Sciatic nerve (tissue), 2 donors: Measurements from ENCODE around the gene MSI2. TPM values are rescaled to one million over a fixed set of nuclear protein-coding genes. Genes with fewer than 3 reads are reported as not detected.
A peak's percentile ranks its signal among the peaks of the same experiment; 100 is the strongest.

Experiments
- ATAC-seq: fragments of 200-7000 bp; cut with Tn5 transposase; one replicate; pipeline ENCODE4 v1.9.1; 2020; ENCODE audit warnings: mild to moderate bottlenecking, moderate library complexity
- DNase-seq: peaks from one replicate; pipeline ENCODE4 v3.0.0-alpha.2; 2020; ENCODE audit warnings: low spot score
- intact Hi-C: fragments of 100-400 bp; cut with DNase I; formaldehyde crosslinking; loops from one replicate; pipeline ENCODE4 v1.14.2; 2022
- total RNA-seq: library from RNA; stranded (reverse); fragmentation: NEBNext Ultra II Directional; extraction: Animal tissue kit (Norgen Biotek cat#: 25700); gene quantifications from one replicate; pipeline ENCODE4 v1.2.1, GENCODE V29; 2021
- donor health status: DM: no; HTN: no; CAD: no.
- donor health status: DM: no; HTN: no; CAD: no.

Gene MSI2
- total RNA-seq, 1 donor from 2014 or later, result 25.2 TPM

DNA sequence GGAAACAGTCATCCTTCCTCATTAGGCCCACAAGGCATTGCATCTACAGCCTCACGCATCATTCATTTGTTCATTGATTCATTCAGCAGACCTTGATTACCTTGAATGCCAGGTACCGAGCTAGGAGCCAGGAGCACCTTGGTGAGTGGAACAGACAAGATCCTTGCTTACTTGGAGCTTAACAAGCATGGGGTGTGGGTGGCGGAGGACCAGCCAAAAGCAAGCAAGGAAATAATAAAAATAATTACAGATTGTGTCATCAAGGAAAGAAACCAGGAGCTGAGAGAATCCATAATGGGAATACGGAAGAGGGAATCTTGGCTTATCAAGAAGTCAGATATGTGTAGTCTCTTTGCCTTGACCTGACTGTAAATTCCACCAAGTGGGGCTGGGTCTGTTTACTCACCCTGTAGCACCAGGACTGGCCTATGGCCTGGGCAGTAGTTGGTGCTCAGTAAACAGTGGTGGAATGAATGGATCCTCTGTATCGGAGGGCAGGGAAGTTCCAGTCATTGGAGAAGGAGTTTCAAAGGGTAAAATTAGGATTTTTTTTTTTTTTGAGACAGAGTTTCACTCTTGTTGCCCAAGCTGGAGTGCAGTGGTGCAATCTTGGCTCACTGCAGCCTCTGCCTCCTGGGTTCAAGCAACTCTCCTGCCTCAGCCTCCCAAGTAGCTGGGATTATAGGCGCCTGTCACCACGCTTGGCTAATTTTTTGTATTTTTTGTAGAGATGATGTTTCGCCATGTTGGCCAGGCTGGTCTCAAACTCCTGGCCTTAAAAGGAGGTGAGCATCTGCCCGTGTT lies 157.7 kb downstream of the MSI2 start:
- DNase-seq (no peak), ATAC-seq (no peak)
- intact Hi-C loops, result no loop called here

DNA sequence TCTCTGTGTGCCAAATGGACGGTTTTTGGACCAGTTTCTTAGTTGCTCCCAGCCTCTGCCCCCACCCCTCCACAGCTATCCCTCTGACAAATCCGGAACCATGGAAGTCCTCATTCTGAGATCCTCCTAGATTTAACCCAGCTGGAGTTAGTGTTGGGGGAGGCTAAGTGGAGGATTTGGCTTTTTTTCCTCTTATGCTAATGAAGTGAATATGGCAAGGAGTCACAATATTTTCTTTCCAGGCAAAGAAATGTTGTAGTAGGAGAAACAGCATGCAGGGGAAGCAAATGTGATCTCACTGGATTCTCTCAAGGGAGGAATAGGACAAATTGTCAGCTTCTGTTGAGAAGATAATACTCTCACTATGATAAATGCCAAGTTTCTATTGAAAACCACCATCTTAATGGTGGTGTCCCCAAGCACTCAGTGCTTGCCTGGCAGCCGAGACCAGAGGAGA lies 159.5 kb downstream of the MSI2 start:
- intact Hi-C loops, result no loop called here
- ATAC-seq (no peak), DNase-seq (no peak)

DNA sequence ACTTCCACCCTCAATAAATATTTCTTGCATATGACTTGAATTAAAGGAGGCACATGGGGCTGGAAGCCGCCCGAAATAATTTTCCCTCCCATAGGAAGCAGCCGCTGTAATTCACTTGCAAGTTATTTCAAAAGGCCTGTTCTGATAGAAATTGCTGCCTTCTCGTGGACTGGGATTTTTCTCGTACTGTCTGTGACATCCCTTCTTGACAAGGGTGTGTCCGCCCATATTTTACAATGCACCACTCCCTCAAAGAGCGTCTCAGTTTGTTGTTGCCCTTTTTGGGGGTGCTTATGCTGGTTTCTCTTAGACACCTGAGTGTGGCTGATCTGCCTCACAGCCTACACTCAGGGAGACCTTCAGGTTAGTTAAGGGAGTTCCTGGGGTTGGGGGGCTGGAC lies 160.0 kb downstream of the MSI2 start:
- intact Hi-C loops, result no loop called here
- no peak for DNase-seq
- no peak for ATAC-seq

DNA sequence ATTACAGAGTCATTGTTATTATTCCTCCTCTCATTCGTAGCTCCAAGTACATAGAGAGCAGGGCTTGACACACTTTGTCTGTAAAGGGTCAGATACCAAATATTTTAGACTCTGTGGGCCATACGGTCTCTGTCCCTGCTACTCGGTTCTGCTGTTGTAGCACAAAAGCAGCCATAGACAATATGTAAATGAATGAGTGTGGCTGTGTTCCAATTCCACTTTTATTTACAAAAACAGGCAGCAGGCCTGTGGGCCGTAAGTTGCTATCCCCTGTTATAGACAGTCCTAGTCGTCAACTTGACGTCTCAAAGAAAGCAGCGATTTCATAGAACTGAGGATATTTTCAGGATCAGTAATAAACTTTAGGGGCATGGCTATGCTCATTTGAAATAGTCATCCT lies 161.6 kb downstream of the MSI2 start:
- ATAC-seq, result no peak
- DNase-seq, result no peak
- intact Hi-C loops, result no loop called here

DNA sequence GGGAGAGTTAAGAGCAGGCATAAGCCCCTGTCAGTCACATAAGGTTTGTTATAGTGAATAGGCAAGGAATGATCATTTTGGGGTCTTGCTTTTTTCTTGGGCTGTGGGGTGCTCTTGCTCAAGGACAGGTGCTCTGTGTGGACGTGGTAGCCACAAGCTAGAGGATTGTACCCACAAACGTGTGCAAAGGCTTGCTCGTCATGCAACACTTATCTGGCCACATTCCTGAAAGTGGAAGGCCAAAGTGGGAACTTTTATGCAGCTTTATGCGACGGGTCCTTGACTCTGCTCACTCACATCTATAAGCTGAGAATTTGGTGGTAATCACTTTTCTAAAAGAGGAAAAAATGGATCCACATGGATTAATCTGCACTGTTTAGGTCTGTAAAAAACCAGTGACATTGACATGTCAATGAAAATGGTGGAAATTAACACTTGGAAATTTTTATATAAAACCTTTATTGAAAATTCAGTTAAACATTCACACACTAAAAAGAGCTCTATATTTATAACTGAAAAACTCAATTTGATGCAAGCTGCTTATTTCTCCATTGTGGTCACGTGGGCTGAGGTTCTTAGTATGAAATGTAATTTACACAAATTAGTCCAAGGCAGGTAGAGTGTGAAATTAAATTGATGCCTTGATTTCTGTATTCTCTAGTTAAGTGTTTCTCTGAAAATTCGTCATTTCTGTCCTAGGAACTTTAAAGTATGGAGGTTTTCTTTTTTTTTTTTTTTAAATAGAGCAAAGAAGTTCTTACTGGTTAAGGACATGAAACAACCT lies 162.3 kb downstream of the MSI2 start:
- ATAC-seq (no peak), DNase-seq (no peak)

DNA sequence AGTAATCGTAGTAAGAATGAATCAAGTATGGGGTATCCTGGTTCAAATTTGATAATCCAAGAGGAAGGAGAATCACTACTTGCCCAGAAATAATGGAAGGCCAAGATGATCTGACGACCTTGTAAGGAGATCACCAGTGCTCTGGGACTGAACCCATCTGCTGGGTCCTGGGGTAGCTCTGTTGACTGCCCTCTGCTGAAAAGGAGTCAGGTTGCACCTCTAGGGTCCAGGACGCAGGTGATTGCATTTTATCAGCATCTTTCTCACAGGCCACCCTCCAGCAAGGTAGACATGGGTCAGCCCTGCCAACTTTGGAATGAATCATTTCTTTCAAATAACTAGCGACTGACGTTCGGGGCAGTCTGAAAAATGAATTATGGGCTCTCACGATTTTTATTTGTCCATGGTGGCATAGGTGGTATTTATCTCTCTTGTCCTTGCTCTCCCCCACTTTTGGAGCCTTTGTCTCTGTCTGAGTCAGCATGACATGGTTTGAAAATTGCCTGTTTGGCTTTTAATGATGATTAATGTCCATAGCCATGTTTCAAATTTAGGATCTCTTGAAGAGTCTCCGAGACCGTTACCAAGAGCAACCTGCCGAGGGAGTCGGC lies 163.7 kb downstream of the MSI2 start:
- intact Hi-C loops, result no loop called here
- ATAC-seq, result no peak
- DNase-seq, result no peak

More for the DNA sequence above, 162.3 kb downstream of the MSI2 start:
- intact Hi-C loops, result no loop called here

DNA sequence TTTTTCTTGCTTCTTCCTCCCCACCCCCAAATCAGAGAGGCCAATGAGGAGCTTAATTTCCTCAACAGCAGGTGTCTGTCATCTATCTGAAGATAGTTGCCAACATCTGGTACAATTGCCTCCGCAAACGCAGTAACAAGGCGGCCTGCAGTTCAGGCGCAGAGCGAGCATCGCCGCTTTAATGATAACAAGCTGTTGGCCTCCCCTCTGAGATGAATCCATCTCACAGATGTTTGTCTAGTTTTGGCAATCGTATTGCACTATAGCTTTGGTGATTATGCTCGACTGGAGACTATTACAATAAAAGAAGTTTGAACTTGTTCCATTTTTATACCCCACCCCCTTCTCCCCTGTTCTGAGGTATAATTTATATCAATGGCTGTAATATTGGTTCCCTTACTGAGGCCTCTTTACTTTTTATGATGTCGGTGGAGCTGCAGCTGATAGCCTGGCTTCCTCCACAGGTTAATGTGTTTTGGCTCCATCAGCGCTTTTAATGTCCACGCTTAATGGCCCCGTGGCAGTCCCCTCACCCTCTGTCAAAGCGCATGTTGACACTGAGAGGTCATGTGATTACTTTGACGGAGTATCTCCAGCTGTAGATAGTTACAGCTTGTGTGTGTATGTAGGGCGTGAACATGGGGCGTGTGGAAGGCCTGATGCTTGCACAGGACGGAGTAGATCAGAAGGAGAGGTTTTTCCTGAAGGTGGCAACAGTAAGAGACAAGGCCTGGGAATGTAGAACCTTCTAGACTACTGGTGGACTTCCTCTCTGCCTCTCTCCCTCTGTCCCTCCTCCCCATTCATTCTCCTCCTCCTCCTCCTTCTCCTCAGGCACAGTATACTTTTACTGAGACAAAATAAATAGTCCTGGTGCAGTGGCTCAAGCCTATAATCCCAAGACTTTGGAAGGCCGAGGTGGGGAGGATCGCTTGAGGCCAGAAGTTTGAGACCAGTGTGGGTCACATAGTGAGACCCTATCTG lies 164.7 kb downstream of the MSI2 start:
- ATAC-seq, result peak; percentile 49
- intact Hi-C loops, result no loop called here
- DNase-seq, result no peak

DNA sequence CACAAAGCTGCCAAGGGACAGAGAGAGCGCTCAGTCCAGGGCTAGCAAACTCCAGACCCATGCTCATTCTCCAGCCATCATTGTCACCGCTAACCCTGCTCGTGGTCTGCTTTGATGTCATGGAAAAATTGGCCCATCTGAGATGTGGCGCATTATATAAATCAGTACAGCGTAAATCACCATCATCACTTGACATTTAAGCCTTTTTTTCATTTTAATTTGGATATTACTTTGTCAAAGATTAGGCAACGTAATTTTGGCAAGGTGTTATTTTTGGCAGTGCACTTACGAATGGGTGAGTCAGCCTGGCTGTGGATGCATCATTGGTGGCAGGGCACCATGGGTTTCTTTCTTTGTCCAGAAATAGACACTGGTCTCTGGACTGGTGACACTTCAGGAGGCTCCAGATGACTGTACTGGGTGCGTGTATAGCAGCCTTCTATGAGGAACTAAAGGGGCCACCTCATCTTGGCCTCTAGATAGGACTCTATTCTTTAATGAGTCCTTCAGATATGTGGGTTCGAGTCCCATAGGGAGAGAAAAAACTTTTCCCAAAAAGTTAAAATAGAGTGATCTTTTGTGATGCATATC lies 166.3 kb downstream of the MSI2 start:
- DNase-seq (no peak), ATAC-seq (no peak)
- intact Hi-C loops, result no loop called here

DNA sequence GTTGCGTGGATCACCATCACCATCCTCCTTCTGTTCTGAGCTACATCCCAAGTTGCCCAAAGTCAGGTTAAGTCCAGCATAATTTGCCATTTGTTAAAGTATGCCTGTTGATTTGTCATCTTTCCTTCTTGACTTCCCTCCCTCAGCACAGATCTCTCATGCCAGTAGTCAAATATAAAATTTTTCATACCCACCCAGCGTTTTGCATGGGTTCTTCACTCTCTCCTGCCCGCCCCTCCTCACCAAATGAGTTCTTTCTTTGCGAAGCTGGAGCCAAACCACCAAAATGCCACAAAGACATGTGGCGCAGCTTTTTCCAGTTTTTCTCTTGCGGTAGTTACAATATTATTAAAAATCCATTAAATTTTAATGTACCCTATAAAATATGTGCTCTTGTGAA lies 167.2 kb downstream of the MSI2 start:
- intact Hi-C loops, result no loop called here
- no peak for ATAC-seq
- no peak for DNase-seq

DNA sequence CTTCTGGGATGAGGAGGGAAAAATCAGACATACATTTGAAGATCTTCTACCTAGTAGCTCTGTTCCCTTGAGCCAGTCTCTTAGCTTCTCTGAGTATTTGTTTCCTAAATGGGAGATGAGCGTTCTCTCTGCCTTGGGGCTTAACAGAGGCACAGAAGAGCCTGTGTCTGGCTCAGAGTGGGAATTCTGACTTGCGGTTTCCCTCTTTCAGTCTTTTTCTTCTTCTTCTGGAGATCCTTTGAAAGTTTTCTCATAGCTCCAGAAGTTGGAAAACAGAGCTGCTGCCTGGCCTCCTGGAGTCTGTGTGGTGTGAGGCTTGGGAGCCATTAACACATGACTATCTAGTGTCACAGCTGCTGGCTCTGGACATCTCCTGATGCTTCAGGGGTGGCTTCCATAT lies 167.9 kb downstream of the MSI2 start:
- ATAC-seq, result no peak
- no peak for DNase-seq
- intact Hi-C loops, result no loop called here

DNA sequence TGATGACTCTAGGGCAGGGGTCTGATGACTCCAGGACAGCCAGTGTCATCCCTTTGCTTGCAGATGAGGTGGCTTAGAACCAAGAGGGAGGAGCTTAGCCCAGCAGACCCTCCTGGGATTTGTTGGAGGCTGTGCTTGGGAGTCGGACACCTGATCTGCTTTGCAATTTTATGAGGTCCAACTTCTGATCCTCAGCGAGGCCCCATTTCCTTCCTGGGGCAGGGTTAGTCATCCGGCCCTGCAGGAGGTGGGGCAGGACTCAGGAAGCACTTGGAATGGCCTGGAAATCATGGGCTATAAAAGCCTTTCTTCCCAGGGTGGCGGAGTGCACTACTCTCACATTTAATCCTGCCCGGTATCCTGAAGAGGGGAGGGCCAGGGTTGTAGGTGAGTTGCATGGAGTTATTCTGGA lies 168.5 kb downstream of the MSI2 start:
- intact Hi-C loops, result no loop called here
- ATAC-seq (no peak), DNase-seq (no peak)

DNA sequence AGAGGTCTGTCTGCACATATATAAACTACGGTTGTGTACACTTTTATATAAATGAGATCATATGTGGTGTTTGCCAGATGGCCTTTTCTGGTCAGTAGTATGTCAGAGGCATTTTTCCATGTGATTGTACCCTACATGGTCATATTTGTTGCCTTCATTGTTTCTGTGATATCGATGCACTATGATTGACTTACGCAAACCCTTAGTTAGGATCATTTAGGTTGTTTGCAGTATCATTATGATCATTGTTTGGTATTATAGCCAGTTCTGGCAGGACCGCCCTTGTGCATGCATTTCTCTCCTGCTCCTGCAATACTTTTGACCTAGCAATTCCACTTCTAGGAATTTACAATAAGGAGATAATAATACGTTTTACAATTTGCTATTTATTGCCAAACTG lies 169.1 kb downstream of the MSI2 start:
- intact Hi-C loops, result no loop called here

DNA sequence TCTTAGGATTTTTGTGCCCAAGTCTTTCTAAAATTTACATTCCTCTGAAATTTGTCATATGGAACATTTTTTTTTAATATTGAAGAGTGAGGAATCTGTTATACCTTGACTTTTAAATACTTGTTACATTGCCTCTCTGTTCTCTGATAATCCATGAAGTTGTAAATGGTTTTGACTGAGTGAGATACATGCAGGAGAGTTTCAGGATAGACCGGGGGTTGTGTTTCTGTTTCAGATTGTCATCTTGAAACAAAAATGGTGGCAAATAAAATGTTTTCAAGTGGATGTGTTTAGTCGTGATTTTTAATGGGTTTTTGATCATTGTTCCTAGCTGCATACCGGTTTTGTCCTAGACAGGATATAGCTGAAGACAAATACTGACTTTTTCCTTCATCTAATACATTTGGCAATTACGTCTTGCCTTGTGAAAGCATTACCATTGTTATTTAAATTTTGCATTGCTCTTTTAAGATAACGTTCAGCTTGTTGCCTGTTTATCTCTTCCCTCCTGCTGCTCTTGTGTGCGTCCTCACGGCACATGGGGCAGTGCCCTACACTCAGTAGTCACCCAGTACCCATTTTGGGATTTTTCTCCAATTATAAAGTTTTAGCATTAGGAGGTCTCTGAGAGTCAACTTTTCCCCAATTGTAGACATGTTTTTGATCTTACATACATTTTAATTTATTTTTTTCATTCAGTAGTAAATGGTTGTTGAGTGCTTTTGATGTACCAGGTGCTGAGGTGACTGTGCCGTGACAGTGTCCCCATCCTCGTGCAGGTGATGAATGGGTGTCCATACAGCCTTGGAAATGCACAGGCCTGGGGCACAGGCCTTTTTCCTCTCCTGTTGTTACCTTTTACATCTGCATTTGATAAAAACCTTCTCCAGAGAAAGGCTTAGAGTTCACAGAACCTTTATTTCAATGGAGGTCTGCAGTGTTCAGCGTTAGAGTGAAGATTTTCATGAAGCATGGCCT lies 169.9 kb downstream of the MSI2 start:
- intact Hi-C loops, result no loop called here
- no peak for ATAC-seq
- no peak for DNase-seq

More for the DNA sequence above, 169.1 kb downstream of the MSI2 start:
- ATAC-seq (no peak), DNase-seq (no peak)

DNA sequence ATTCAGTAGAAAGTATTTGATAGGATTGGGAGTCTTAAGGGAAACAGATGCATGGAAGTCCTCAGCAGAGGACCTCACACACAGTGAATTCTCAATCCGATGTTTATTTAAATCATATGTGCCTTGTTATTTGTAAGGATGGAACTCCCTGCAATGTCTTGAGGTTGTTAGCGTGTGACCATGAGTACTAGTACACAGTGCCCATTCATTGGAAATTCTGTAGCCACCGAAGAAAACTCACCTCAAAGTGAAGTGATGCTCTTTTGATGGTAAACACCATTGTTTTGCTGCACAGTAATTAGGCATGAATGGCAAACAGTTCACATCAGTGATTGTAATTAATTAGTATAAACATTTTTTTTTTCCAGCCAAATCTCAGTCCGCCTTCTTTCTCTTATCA lies 173.6 kb downstream of the MSI2 start:
- no peak for ATAC-seq
- intact Hi-C loops, result no loop called here
- DNase-seq, result no peak

DNA sequence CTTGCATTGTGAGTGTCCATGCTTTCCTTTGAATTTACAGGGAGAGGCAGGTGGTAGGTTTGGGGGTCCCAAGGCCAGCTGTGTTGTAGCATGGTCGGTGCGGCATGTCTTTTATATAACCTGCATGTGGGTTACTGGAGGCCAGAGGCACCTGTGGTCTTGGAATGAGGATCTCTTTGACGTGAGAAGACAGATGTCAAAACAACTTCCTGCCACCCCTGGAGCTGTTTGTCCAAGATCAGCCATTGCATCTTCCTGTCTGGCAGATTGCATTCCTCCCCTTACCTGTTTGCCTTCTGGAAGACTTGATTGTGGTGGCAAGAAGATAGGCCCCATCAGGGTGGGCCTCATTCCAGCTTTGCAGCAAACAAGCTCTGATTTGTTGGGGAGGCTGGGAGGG lies 175.1 kb downstream of the MSI2 start:
- no peak for DNase-seq
- ATAC-seq, result no peak
- intact Hi-C loops, result no loop called here

DNA sequence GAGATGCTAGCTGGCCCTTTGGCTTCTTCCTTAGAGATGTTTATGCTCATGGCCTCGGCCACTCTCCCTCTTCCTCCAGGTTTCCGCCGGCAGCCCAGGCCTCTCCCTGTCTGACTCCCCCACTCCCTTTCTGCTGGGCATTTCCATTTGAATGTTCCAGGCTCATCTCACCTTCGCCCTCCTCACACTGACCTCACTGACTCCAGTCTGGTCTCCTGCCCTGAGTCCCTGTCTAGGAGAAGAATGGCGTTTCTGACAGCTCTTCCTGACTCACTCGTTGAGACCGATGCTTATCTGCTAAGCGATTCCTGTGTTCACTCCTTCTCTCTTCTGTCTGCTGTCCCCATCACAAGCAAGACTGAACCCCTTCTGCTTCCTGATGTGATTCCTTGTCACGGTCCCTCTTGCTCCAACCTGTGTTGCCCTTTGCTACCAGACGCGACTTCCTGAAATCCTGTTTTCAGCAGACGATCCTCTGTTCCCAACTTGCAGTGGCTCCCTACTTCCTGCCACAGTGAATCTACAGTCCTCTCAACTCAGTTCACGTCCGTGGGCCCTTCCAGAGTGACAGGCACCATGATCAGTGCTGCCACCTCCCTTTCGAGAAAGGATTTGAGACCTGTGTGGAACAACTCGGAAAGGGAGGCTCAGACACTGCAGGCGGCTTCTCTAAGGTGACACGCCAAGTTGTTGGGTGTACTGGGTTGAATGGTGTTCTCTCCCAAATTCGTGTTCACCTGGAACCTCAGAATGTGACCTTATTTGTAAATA lies 176.4 kb downstream of the MSI2 start:
- intact Hi-C loops, result no loop called here
- ATAC-seq (no peak), DNase-seq (no peak)

DNA sequence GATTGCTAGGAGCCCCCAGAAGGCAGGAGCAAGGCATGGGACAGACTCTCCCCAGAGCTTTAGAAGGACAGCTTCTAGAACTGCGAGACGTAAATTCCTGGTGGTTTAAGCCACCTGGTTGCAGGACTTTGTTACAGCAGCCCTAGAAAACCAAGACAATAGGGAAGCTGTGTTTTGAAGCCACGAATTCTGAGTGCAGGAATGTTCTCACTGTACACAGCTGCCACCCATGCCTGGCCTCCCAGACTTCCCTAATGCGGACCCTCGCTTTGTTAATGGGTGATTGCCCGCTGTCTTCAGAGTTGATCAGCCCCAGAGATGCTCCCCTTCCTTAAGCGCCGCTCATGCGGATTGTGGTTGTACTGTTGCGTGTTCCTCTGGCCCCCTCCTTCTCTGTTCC lies 177.1 kb downstream of the MSI2 start:
- DNase-seq (no peak), ATAC-seq (no peak)
- intact Hi-C loops, result no loop called here
